ENCODE results near the gene RBM38. TPM values are rescaled to one million over a fixed set of nuclear protein-coding genes. Genes with fewer than 3 reads are reported as not detected.
"Not testable (repeated sequence)": the region's sequence is repeated elsewhere in the genome, so short reads cannot be mapped to it uniquely, and the experiment has no call there.

The RBM38 gene
- total RNA-seq, 2 experiments from 2014 or later, result 116 to 119 TPM

DNA sequence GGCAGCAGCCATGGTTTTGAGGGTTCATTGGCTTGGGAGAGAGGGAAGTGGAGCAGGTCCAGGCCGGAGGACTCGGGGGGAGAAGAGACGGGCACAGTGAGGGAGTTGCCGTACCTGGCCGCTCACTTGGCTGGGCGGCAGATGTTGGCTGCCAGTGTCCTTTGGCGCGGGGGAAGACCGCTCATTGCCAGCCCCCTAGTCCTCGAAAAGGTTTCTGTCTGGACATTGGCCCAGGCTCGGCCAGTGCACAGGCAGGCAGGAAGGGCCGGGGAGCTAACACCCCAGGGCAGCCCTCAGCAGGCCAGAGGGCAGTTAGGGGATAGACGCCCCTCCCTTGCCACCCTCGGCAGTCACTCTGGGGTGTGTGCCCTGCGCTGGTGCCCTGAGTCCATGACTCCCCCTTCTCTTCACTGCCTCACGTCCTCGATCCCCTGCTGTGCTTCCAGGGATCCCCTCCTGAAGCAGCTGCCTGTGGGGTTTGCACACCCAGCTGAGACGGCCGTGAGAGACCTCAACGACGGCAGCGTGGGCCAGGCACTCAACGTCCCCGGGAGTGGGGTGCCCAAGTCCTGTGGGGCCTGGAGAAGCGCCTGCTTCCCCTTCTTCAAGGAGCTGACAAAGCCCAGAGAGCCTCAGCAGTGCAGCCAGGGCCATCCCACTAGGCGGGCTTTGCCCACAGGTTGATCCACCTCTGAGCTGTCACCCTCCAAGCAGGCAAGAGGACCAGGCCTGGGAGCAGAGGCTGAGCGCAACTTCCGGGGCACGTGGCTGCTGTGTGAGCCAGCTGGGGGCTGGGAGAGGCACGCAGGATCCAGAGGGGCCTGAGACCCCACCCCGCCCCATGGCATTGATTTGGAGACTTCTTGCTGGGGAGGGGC is 20.4 kb downstream of the RBM38 start:
- Mint-ChIP-seq H3K36me3 (ENCODE audit: low read depth) (peaks cover 37% of the 10 kb centered on the region), H3K4me3 (no peak overlapping the region), H3K27me3 (peaks cover 2% of the 10 kb centered on the region), H3K9me3 (no peaks in the 10 kb centered on the region), H3K27ac (no peak overlapping the region), H3K4me1 (peaks cover 20% of the 10 kb centered on the region)
- DNase-seq, result no peak
- ChIA-PET POLR2A (interaction anchor here (1.2 to 3.5 kb wide), 7 partner anchors 7 to 22 kb away, joined by 3 to 24 read pairs (median 8); partner anchors contain the start of gene RBM38), CTCF (interaction anchor here (1.2 to 1.5 kb wide), 2 partner anchors 23 to 30 kb away, joined by 3 to 8 read pairs; no protein-coding TSS in a partner anchor)

DNA sequence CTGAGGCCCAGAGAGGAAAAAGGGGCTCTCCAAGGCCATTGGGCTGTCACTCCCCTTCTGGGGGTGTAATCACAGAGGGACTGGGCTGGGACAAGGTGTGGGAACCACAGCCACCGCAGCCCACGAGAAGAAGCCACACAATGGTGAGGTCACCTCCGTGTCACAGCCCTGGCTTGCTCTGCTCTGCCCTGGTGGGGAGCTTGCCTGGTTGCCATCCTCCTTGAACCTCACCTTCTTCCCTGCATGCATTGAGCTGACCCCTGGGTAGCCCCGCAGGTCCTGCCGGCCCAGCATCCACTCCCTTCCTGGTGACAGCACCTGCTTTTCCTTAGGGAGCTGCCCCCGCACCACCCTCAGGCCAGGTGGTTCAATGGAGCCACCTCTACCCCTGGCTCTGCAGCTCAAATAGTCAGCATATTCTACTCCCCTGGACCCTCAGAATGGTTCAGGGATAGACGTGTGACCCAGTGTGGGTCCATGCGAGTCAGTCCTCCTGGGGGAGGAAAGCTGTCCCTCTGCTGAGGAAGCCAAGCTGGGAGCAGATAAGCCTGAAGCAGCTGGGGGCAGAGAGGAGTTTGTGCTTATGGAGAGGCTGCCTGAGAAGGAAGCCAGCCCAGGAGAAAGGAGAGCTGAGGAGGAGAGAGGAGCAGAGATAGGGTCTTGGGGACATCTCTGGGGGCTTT is 21.3 kb downstream of the RBM38 start:
- H3K27me3 Mint-ChIP-seq, result peaks cover 4% of the 10 kb centered on the region
- ChIA-PET POLR2A (interaction anchor here (0.6 to 3.5 kb wide), 10 partner anchors 8 to 139 kb away, joined by 3 to 24 read pairs (median 6); partner anchors contain the start of gene RBM38), CTCF (interaction anchor here (0.7 to 1.5 kb wide), 3 partner anchors 22 to 49 kb away, joined by 3 to 8 read pairs (median 3); no protein-coding TSS in a partner anchor)
- DNase-seq, result peak; percentile 63
- no peak overlapping the region for H3K4me3 Mint-ChIP-seq
- no peaks in the 10 kb centered on the region for H3K9me3 Mint-ChIP-seq
- no peak overlapping the region for H3K27ac Mint-ChIP-seq
- H3K4me1 Mint-ChIP-seq, result peaks cover 20% of the 10 kb centered on the region
- peaks cover 29% of the 10 kb centered on the region for H3K36me3 Mint-ChIP-seq (ENCODE audit: low read depth)

DNA sequence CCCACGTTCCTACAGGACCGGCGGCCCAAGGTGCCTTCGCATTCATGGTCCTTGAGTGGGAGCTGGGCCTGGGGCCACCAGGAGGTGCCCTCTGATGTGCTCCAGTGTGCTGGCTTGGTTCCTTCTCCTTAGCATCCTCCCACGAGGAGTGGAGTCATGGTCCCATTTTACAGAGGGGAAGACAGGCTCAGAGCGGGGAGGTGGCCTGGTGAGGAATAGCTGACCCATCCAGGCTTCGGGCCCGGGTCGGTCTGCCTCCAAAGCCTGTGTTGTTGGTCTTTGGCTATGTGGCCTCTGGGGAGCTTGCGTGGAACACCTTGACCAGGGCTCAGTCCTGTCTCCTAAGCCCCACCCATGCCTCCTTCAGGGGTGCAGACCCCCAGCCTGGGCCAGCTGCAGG is 22.8 kb downstream of the RBM38 start:
- peaks cover 11% of the 10 kb centered on the region for H3K27me3 Mint-ChIP-seq
- peaks cover 14% of the 10 kb centered on the region for H3K36me3 Mint-ChIP-seq (ENCODE audit: low read depth)
- no peak for DNase-seq
- H3K4me1 Mint-ChIP-seq, result peaks cover 20% of the 10 kb centered on the region
- no peaks in the 10 kb centered on the region for H3K9me3 Mint-ChIP-seq
- POLR2A ChIA-PET, result interaction anchor here (1.3 to 3.5 kb wide), 5 partner anchors 8 to 21 kb away, joined by 4 to 24 read pairs (median 8); no protein-coding TSS in a partner anchor
- CTCF ChIA-PET, result no interaction called here
- no peak overlapping the region for H3K27ac Mint-ChIP-seq
- no peak overlapping the region for H3K4me3 Mint-ChIP-seq

DNA sequence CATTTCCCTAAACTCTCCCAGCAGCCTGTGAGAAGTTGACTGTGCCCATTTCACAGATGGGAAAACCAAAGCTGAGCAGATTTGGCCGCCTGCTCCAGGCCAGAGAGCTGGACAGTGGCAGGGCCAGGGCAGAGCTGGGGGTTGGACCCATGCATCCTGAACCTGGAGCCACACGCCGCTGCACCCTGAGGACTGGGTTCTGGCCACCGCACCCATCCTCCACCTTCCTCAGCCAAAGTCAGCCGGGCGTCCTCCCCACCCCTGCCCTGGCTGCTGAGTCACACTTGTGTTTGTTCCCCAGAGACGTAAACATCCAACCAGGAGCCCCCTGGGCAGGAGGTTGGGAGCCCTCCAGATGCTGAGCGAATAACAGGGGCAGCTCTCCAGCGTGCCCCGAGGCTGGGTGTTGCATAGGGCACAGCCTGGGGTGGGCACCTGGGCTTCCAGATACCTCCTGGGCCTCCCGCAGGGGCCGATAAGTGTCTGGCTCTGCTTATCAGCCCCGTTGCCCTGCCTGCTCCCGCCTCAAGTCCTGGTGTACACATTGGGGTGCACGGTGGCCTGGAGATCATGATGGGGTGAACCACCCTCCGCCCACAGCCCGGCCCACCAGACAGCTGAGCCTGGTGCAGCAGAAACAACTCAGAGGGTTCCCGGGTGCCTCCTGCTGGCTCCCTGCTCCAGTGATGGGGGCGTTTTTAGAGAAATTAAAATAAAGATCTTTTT is 23.8 kb downstream of the RBM38 start:
- H3K36me3 Mint-ChIP-seq (ENCODE audit: low read depth), result peaks cover 5% of the 10 kb centered on the region
- no peak overlapping the region for H3K4me3 Mint-ChIP-seq
- H3K4me1 Mint-ChIP-seq, result peaks cover 20% of the 10 kb centered on the region
- H3K27ac Mint-ChIP-seq, result no peak overlapping the region
- H3K27me3 Mint-ChIP-seq, result peaks cover 14% of the 10 kb centered on the region
- H3K9me3 Mint-ChIP-seq, result no peaks in the 10 kb centered on the region
- ChIA-PET POLR2A (no interaction called here), CTCF (no interaction called here)
- no peak for DNase-seq

DNA sequence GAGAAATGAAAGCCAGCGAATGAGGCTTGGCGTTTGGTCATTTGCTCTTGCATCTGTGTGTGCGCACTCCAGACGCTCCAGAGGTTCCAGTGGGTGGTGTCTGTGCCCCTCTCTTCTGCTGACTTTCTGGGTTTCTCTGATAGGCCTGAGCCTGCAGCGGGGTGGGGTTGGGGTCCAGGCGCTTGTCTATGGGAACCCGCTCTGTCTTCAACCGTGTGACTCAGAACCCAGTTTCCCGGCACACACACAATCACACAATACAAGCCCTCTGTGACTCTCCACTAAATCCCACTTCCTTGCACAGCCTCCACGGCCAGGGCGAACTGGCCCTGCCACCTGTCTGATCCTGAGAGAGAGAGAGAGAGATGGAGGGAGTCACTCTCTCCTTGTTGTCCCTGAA is 24.6 kb downstream of the RBM38 start:
- Mint-ChIP-seq H3K4me1 (peaks cover 20% of the 10 kb centered on the region), H3K36me3 (ENCODE audit: low read depth) (peaks cover 4% of the 10 kb centered on the region)
- CTCF ChIA-PET, result no interaction called here

DNA sequence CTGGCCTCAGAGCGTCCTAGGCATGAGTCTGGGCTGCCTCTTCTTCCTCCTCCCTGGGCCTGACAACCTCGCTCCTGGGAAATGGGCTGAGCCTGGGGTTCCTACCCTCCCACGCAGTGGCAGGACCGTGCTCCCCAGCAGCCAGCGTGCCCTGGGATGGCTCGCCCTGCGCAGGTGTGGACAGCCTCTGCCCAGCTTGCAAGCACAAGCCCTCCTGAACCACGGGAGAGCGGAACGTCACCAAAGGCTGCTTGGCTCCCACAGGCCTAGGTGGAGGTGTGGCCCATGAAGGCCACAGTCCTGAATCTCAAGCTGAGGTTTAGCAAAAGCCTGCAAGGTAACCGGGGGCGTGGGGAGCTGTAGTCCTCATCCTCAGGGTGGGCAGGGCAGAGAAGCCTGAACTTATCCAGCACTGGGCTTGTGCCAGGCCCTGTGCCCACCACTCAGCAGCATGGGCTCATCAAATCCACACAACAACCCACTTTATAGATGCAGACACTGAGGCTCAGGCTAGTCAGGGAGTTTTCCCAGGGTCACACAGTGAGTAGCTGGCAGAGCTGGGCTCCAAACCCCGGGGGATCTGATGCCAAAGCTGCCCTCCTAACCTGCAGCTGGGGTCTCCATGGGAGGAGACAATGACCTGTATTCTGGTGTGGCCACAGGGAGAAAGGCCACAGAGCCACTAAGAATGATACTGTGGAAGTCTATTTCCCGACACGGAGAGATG is 25.3 kb downstream of the RBM38 start:
- H3K27me3 Mint-ChIP-seq, result peaks cover 14% of the 10 kb centered on the region
- DNase-seq, result no peak
- ChIA-PET CTCF (no interaction called here), POLR2A (interaction anchor here (1.1 kb wide), 1 partner anchor 14 kb away, joined by 5 read pairs; no protein-coding TSS in a partner anchor)
- H3K36me3 Mint-ChIP-seq (ENCODE audit: low read depth), result no peaks in the 10 kb centered on the region
- H3K9me3 Mint-ChIP-seq, result no peaks in the 10 kb centered on the region
- H3K4me1 Mint-ChIP-seq, result peaks cover 14% of the 10 kb centered on the region
- H3K4me3 Mint-ChIP-seq, result no peak overlapping the region
- no peak overlapping the region for H3K27ac Mint-ChIP-seq

More for the DNA sequence above, 24.6 kb downstream of the RBM38 start:
- Mint-ChIP-seq H3K4me3 (no peak overlapping the region), H3K27ac (no peak overlapping the region), H3K27me3 (peaks cover 14% of the 10 kb centered on the region), H3K9me3 (no peaks in the 10 kb centered on the region)
- no peak for DNase-seq
- POLR2A ChIA-PET, result no interaction called here

DNA sequence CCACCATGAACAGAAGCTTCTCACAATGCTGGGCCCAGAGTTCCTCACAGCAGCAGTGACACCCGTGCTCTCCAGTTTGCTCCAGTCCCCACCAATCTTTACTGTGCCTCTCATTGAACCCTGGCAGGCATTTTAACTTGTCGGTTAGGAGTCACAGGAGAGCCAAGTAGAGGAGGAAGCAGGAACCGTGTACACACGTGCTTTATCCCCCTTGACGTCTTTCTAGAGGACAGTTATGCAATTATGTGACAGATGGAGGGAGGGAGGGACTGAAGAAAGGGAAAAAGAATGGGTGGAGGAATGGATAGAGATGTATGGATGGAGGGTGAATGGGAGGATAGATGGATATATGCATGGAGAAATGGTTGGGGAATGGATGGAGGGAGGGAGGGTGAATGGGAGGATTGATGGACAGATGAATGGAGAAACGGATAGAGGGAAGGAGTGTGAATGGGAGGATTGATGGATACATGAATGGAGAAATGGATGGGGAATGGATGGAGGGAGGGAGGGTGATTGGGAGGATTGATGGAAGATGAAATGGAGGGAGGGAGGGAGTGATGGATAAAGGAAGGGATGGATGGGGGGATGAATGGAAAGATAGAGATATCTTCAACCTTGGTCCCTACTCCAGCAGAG is 26.0 kb downstream of the RBM38 start:
- Mint-ChIP-seq H3K4me1 (peaks cover 9% of the 10 kb centered on the region), H3K4me3 (no peak overlapping the region), H3K27me3 (peaks cover 16% of the 10 kb centered on the region), H3K9me3 (no peaks in the 10 kb centered on the region), H3K27ac (no peak overlapping the region), H3K36me3 (ENCODE audit: low read depth) (no peaks in the 10 kb centered on the region)
- DNase-seq, result no peak
- ChIA-PET POLR2A (interaction anchor here (1.1 to 2.2 kb wide), 2 partner anchors 15 to 19 kb away, joined by 5 to 7 read pairs; no protein-coding TSS in a partner anchor), CTCF (no interaction called here)

DNA sequence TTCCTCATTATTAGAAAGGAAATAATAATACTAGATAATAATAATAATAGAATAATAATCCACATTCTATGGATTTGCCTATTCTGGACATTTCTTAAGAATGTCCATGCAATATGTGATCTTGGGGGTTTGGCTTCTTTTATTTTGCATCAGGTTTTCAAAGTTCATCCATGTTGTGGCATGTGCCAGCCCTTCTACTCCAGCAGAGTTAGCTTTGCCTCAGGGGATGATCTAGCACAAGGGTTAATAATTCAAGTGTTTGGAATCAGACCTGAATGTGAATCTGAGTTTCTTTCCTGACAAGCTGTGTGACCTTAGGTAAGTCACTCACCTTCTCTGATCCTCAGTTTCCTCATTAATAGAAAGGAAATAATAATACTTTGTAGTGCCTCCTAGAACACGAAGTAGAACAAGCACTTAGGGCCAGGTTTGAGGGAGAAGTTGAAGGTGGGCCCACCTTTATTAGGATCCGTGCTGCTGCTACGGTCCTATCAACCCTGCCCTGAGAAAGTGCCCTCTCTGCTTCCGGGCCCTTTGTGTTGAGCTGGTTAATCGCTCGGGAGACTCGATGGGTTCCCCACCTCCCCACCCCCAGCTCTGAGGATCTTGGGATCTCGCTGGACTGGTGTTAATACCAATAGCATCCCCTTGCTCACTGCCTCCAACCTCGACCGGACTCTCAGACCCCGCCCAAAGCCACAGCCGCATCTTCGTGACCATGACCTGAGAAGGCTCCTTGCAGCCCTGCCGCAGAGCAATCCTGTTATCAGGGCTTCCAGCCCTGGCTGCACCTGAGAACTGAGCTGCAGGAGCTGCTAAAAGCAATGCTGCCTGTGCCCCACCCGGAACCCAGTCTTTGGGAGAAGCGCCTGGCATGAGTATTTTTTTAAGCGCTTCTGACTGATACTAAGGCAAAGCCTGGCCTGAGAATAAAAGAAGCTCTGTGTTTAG is 26.9 kb downstream of the RBM38 start:
- H3K36me3 Mint-ChIP-seq (ENCODE audit: low read depth), result no peaks in the 10 kb centered on the region
- POLR2A ChIA-PET, result interaction anchor here (1.3 to 2.2 kb wide), 3 partner anchors 11 to 27 kb away, joined by 3 to 7 read pairs (median 4); partner anchors contain the start of gene RBM38
- peaks cover 1% of the 10 kb centered on the region for H3K4me1 Mint-ChIP-seq
- no peaks in the 10 kb centered on the region for H3K9me3 Mint-ChIP-seq
- H3K4me3 Mint-ChIP-seq, result no peak overlapping the region
- H3K27me3 Mint-ChIP-seq, result peaks cover 16% of the 10 kb centered on the region
- DNase-seq, result no peak
- H3K27ac Mint-ChIP-seq, result no peak overlapping the region
- CTCF ChIA-PET, result interaction anchor here (0.9 to 1.1 kb wide), 2 partner anchors 26 to 36 kb away, joined by 3 read pairs; no protein-coding TSS in a partner anchor

DNA sequence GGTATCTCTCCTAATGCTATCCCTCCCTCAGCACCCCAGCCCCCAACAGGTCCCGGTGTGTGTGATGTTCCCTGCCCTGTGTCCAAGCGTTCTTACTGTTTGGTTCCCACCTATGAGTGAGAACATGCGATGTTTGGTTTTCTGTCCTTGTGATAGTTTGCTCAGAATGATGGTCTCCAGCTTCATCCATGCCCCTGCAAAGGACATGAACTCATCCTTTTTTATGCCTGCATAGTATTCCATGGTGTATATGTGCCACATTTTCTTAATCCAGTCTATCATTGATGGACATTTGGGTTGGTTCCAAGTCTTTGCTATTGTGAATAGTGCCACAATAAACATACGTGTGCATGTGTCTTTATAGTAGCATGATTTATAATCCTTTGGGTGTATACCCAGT is 28.3 kb downstream of the RBM38 start:
- CTCF ChIA-PET, result interaction anchor here (0.9 to 1.1 kb wide), 2 partner anchors 16 to 38 kb away, joined by 3 read pairs; no protein-coding TSS in a partner anchor
- H3K4me3 Mint-ChIP-seq, result not testable (repeated sequence)

DNA sequence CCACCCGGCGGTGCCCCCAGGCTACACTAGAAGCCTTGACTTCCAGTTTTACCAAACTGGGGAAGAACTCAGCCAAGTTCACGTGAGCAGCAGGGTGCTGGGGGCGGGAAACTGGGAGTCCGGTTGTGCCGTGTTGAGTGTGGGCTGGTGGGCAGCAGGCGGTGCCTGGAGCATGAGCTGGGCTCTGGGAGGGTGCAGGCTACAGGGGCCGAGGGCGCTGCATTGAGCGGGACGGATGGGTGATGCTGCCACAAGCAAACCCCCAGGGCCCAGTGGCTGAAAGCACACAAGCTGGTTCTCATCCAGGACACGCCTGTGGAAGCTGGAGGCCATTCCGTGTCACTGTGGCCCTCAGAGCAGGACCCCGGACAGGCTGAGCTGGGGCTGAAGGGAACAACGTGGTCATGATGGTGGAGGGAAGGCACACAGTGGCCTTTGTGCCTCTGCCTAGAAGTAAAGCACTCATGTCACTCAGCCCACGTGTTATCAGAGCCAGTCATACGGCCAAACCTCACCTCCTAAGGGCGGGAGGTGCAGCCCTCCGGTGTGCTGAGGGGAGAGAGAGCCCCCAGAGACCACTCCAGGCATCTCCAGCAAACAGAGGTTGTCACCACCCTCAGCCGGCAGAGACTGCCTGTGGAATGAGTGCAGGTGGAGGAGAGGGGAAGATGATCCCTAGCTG is 29.5 kb downstream of the RBM38 start:
- Mint-ChIP-seq H3K36me3 (ENCODE audit: low read depth) (no peaks in the 10 kb centered on the region), H3K9me3 (no peaks in the 10 kb centered on the region), H3K4me3 (no peak overlapping the region), H3K27ac (no peak overlapping the region), H3K27me3 (peaks cover 16% of the 10 kb centered on the region), H3K4me1 (peaks cover 16% of the 10 kb centered on the region)
- CTCF ChIA-PET, result interaction anchor here (1.2 kb wide), 1 partner anchor 13 kb away, joined by 4 read pairs; no protein-coding TSS in a partner anchor
- POLR2A ChIA-PET, result interaction anchor here (1.0 to 1.7 kb wide), 4 partner anchors 9 to 30 kb away, joined by 3 to 4 read pairs (median 4); partner anchors contain the start of gene RBM38
- DNase-seq, result no peak

More for the DNA sequence above, 28.3 kb downstream of the RBM38 start:
- not testable (repeated sequence) for H3K36me3 Mint-ChIP-seq (ENCODE audit: low read depth); H3K9me3 Mint-ChIP-seq; H3K4me1 Mint-ChIP-seq; DNase-seq; H3K27ac Mint-ChIP-seq
- POLR2A ChIA-PET, result interaction anchor here (1.4 to 2.2 kb wide), 2 partner anchors 21 to 29 kb away, joined by 3 to 7 read pairs; partner anchors contain the start of gene RBM38
- peaks cover 16% of the 10 kb centered on the region for H3K27me3 Mint-ChIP-seq

Data from activated CD4-positive, alpha-beta memory T cell treated with anti-CD3 and anti-CD28 coated beads, Interleukin-2, amount 10 ng/mL, durations not matched to agents 7 days and 5 days (primary cell).